ENCODE measurements around the gene RPL29. TPM values are rescaled to one million over a fixed set of nuclear protein-coding genes. Genes with fewer than 3 reads are reported as not detected.

The RPL29 gene
- polyA plus RNA-seq, 1 experiment, result 1,368 TPM

DNA sequence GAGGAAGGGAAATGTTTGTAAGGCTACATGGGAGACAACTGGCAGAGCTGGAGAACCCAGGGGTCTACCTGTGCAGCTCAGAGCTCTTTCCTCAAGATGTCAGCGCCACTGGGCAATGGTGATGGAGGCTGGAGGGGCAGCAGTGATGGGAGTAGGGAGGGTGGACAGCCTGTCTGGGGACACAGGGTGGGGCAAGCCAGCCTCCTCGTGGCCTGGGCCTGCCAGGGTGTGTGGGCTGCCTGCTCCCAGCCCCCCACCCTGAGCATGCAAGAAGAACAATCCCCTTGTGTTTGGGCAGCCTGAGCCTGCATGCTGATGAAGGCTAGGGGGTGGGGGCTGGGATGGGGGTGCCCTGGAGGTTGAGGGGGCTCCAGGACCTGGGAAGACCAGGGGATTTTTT is 29.7 kb downstream of the RPL29 start:
- DNase-seq (ENCODE audit: low read depth, low spot score), result no peak
- no peaks in the 10 kb centered on the region for H3K9me3 ChIP-seq (ENCODE audit: control insufficient read depth, insufficient read depth, low read length)
- TF ChIP-seq, protein P1, sequence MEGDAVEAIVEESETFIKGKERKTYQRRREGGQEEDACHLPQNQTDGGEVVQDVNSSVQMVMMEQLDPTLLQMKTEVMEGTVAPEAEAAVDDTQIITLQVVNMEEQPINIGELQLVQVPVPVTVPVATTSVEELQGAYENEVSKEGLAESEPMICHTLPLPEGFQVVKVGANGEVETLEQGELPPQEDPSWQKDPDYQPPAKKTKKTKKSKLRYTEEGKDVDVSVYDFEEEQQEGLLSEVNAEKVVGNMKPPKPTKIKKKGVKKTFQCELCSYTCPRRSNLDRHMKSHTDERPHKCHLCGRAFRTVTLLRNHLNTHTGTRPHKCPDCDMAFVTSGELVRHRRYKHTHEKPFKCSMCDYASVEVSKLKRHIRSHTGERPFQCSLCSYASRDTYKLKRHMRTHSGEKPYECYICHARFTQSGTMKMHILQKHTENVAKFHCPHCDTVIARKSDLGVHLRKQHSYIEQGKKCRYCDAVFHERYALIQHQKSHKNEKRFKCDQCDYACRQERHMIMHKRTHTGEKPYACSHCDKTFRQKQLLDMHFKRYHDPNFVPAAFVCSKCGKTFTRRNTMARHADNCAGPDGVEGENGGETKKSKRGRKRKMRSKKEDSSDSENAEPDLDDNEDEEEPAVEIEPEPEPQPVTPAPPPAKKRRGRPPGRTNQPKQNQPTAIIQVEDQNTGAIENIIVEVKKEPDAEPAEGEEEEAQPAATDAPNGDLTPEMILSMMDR (IDR thresholded peaks at IDR 0.05; ENCODE audit: low read depth, low read length), result no peak
- no peak overlapping the region for H3K27ac ChIP-seq (ENCODE audit: low read depth, low read length)
- ChIA-PET POLR2A (interaction anchor here (0.7 kb wide), 1 partner anchor 30 kb away, joined by 3 read pairs; the partner anchor contains the start of gene RPL29), CTCF (interaction anchor here (1.6 to 3.6 kb wide), 3 partner anchors 8 to 24 kb away, joined by 3 to 24 read pairs (median 4); partner anchors contain the start of genes ABHD14B, ACY1, PARP3 and RRP9)
- no peaks in the 10 kb centered on the region for H3K27me3 ChIP-seq (ENCODE audit: control insufficient read depth, insufficient read depth, low read length)
- H3K4me3 ChIP-seq (ENCODE audit: low read depth, low read length), result peak overlapping the region; percentile 78; the same call in 1 of the 2 replicates

DNA sequence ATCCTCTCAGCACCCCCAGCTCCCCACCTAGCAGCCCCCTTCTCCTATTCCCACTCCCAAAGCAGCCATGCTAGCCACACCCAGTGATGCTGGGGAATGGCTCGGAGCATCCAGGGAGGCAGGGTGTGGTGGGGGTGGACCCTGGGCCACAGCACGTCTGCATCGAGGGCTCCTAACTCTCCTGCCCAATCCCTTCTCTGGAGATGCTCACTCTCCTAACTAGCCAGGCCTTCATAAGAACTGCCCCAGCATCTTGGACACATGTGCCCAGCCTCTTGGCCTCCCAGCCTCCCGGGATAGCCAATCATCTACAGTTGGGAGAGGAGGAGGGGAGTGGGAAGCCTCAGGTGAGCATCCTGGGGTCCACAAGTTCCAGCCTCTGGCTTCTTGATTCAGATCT is 31.2 kb downstream of the RPL29 start:
- H3K27ac ChIP-seq (ENCODE audit: low read depth, low read length), result no peak overlapping the region
- POLR2A ChIA-PET, result interaction anchor here (0.6 kb wide), 1 partner anchor 381 kb away, joined by 8 read pairs; no protein-coding TSS in a partner anchor
- H3K9me3 ChIP-seq (ENCODE audit: control insufficient read depth, insufficient read depth, low read length), result no peaks in the 10 kb centered on the region
- H3K27me3 ChIP-seq (ENCODE audit: control insufficient read depth, insufficient read depth, low read length), result no peaks in the 10 kb centered on the region
- H3K4me3 ChIP-seq (ENCODE audit: low read depth, low read length), result no peak overlapping the region
- CTCF ChIA-PET, result interaction anchor here (1.6 to 3.6 kb wide), 2 partner anchors 9 to 22 kb away, joined by 4 to 24 read pairs; partner anchors contain the start of genes ABHD14B, PARP3 and RRP9
- TF ChIP-seq, protein P1 (IDR thresholded peaks at IDR 0.05; ENCODE audit: low read depth, low read length), result no peak
- DNase-seq (ENCODE audit: low read depth, low spot score), result no peak

DNA sequence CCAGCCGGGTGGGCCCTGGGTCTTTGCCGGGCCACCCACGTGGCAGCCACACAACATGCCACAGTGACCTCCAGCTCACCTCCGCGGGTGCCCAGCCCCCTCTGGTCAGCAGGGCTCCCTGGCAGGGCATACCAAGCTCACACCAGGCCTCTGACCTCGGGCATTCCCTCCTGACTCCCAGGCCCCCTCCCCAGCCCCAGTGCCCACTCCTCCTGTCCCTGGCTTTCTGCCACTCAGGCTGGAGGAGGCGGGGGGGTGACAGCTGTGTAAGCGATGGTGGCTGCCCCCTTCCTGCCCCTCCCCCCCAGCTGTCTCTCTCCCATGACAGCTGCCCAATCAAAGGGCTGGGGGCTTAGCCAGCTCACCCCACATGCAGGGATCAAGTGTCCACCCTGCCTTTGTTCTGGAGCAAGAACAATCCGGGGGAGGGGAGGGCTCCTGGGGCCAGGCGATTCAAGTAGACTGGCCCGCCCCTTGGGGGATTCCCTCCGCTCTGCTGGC is 31.7 kb downstream of the RPL29 start:
- TF ChIP-seq, protein P1 (IDR thresholded peaks at IDR 0.05; ENCODE audit: low read depth, low read length), result no peak
- no peak for DNase-seq (ENCODE audit: low read depth, low spot score)
- ChIA-PET CTCF (interaction anchor here (1.6 to 2.6 kb wide), 2 partner anchors 9 to 23 kb away, joined by 7 to 10 read pairs; partner anchors contain the start of genes ABHD14B and RRP9), POLR2A (interaction anchor here (0.6 kb wide), 1 partner anchor 464 kb away, joined by 4 read pairs; the partner anchor contains the start of gene DCAF1)
- H3K9me3 ChIP-seq (ENCODE audit: control insufficient read depth, insufficient read depth, low read length), result no peaks in the 10 kb centered on the region
- no peak overlapping the region for H3K4me3 ChIP-seq (ENCODE audit: low read depth, low read length)
- no peaks in the 10 kb centered on the region for H3K27me3 ChIP-seq (ENCODE audit: control insufficient read depth, insufficient read depth, low read length)
- H3K27ac ChIP-seq (ENCODE audit: low read depth, low read length), result no peak overlapping the region

DNA sequence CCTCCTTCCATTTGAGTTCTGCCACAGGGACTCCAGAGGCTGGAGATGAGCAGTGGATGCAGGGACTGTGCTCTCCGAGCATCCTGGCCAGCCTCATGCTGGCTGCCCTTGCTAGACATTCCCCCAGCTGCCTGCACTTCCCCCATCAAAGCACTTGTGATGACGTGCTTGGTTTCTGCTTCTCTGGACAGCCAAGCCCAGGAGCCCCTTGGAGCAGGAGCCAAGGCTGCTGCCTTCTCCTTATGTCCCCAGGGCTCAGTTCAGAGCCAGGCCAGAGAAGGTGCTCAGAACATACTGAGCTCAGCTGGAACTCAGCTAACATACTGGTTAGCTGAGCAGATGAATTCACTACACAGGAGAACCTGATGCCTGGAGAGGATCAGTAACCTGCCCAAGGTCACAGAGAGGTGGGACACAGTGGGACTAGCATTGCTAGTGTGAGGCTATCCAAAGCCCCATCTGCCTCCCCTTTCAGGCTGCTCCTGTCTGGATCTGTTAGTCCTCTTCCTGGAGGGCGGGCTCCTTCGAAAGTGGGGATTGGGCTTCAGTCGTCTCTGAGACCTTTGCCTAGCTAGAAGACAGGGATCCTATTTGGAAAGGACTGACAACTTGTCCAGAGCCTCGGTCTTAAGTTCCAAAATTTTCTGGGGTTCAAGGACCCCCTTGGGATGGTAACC is 32.7 kb downstream of the RPL29 start:
- ChIA-PET POLR2A (interaction anchor here (0.7 to 1.2 kb wide), 2 partner anchors 11 to 130 kb away, joined by 3 to 5 read pairs; partner anchors contain the start of gene ABHD14B), CTCF (interaction anchor here (1.0 to 2.6 kb wide), 3 partner anchors 10 to 22 kb away, joined by 3 to 10 read pairs (median 7); partner anchors contain the start of genes ABHD14B and RRP9)
- no peak overlapping the region for H3K4me3 ChIP-seq (ENCODE audit: low read depth, low read length)
- no peaks in the 10 kb centered on the region for H3K27me3 ChIP-seq (ENCODE audit: control insufficient read depth, insufficient read depth, low read length)
- H3K27ac ChIP-seq (ENCODE audit: low read depth, low read length), result no peak overlapping the region
- TF ChIP-seq, protein P1 (IDR thresholded peaks at IDR 0.05; ENCODE audit: low read depth, low read length), result no peak
- DNase-seq (ENCODE audit: low read depth, low spot score), result no peak
- H3K9me3 ChIP-seq (ENCODE audit: control insufficient read depth, insufficient read depth, low read length), result no peaks in the 10 kb centered on the region; the same call in 1 of the 2 replicates

All from AG04450 (cell line).